ENCODE data around the gene AP1M1.

DNA sequence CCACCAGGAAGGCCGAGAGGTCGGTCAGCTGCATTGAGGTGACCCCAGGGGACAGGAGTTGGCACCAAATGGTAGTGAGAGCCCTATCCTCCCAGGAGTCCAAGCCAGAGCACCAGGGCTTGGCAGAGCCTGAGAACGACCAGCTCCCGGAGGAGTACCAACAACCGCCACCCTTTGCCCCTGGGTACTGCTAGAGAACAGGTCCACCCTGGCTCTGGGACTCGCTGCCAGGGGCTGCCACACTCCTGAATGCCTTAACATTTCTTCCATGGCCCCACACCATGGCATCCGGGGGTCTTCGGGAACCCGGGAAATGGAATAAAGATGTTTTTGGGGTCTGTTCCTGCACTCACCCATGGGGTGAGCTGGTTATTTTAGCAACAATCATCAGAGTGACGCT lies 40.1 kb upstream of the AP1M1 start:
- TF ChIP-seq POLR2AphosphoS5 (IDR thresholded peaks at IDR 0.05; ENCODE audit: low read depth, low read length) = peak; percentile 77
- TF ChIP-seq POLR2A (IDR thresholded peaks at IDR 0.05; ENCODE audit: low read depth, low read length) = peak; percentile 49; the same call in 1 of the 2 replicates

Data from GM12892 (cell line).